ENCODE results near the gene PPIF. TPM values are rescaled to one million over a fixed set of nuclear protein-coding genes. Genes with fewer than 3 reads are reported as not detected.

Gene PPIF
- total RNA-seq, 1 experiment from 2014 or later, result 80.9 TPM

GRCh38 chr10:79349072-79349491 lies 1.8 kb downstream of the PPIF start (continued):
- TF ChIP-seq, protein P1, sequence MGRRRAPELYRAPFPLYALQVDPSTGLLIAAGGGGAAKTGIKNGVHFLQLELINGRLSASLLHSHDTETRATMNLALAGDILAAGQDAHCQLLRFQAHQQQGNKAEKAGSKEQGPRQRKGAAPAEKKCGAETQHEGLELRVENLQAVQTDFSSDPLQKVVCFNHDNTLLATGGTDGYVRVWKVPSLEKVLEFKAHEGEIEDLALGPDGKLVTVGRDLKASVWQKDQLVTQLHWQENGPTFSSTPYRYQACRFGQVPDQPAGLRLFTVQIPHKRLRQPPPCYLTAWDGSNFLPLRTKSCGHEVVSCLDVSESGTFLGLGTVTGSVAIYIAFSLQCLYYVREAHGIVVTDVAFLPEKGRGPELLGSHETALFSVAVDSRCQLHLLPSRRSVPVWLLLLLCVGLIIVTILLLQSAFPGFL (CRISPR knock-in tag; IDR thresholded peaks at IDR 0.05; ENCODE audit: borderline replicate concordance), result no peak

DNA sequence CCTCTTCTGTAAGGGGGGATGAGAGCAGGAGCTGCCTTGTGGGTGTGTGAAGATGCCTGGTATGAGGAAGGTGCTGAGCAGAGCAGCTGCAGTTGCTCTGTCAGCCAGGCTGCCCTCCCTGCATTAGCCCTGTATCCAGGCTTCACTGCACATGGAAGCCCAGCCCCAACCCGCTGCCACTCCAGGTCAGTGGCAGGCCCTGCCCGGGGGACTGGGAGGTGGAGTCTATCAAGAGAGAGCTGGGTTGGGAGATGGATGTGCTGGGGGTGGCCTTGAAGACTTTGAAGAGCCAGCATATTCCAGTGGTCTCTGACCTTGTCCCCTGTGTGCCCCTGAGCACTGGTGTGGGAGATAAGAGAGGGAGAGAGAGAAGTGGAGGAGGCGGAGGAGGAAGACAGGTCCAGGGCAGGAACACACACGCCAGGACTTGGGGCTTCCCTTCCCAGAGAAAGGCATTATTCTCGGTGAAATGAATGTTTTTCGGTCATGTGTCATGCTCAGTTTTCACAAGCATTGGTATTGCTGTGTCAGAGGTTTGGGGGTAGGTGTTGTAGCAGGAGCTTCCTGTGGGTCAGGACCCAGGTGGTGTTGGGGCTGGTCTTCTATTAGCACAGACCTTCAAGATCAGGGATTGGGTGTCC lies 2.6 kb downstream of the PPIF start:
- CTCF ChIA-PET, result interaction anchor here (3.8 kb wide), 1 partner anchor 7 kb away, joined by 21 read pairs; no protein-coding TSS in a partner anchor
- Mint-ChIP-seq H3K27ac (no peak overlapping the region), H3K4me1 (peaks cover 8% of the 10 kb centered on the region), H3K27me3 (ENCODE audit: low read depth) (no peaks in the 10 kb centered on the region), H3K4me3 (no peak overlapping the region), H3K36me3 (peaks cover 45% of the 10 kb centered on the region), H3K9me3 (no peaks in the 10 kb centered on the region)
- TF ChIP-seq, protein P2, sequence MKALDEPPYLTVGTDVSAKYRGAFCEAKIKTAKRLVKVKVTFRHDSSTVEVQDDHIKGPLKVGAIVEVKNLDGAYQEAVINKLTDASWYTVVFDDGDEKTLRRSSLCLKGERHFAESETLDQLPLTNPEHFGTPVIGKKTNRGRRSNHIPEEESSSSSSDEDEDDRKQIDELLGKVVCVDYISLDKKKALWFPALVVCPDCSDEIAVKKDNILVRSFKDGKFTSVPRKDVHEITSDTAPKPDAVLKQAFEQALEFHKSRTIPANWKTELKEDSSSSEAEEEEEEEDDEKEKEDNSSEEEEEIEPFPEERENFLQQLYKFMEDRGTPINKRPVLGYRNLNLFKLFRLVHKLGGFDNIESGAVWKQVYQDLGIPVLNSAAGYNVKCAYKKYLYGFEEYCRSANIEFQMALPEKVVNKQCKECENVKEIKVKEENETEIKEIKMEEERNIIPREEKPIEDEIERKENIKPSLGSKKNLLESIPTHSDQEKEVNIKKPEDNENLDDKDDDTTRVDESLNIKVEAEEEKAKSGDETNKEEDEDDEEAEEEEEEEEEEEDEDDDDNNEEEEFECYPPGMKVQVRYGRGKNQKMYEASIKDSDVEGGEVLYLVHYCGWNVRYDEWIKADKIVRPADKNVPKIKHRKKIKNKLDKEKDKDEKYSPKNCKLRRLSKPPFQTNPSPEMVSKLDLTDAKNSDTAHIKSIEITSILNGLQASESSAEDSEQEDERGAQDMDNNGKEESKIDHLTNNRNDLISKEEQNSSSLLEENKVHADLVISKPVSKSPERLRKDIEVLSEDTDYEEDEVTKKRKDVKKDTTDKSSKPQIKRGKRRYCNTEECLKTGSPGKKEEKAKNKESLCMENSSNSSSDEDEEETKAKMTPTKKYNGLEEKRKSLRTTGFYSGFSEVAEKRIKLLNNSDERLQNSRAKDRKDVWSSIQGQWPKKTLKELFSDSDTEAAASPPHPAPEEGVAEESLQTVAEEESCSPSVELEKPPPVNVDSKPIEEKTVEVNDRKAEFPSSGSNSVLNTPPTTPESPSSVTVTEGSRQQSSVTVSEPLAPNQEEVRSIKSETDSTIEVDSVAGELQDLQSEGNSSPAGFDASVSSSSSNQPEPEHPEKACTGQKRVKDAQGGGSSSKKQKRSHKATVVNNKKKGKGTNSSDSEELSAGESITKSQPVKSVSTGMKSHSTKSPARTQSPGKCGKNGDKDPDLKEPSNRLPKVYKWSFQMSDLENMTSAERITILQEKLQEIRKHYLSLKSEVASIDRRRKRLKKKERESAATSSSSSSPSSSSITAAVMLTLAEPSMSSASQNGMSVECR (CRISPR knock-in tag; IDR thresholded peaks at IDR 0.05; ENCODE audit: borderline replicate concordance), result no peak
- TF ChIP-seq ZNF263 (CRISPR knock-in tag; IDR thresholded peaks at IDR 0.05; ENCODE audit: low read depth) (no peak), NFE2L1 (CRISPR knock-in tag; IDR thresholded peaks at IDR 0.05) (no peak), ZBTB21 (CRISPR knock-in tag; IDR thresholded peaks at IDR 0.05; ENCODE audit: borderline replicate concordance) (no peak), IRF2 (CRISPR knock-in tag; IDR thresholded peaks at IDR 0.05; ENCODE audit: borderline replicate concordance, low read depth) (no peak), ZNF219 (CRISPR knock-in tag; IDR thresholded peaks at IDR 0.05; ENCODE audit: borderline replicate concordance) (no peak)
- POLR2A ChIA-PET, result no interaction called here
- ATAC-seq (no peak), DNase-seq (ENCODE audit: low spot score) (no peak)

GRCh38 chr10:79350407-79351154 lies 3.3 kb downstream of the PPIF start:
- peaks cover 8% of the 10 kb centered on the region for H3K4me1 Mint-ChIP-seq
- CTCF ChIA-PET, result no interaction called here
- no peak for ATAC-seq
- no peak overlapping the region for H3K27ac Mint-ChIP-seq
- peaks cover 1% of the 10 kb centered on the region; the same call in 1 of the 2 replicates for H3K9me3 Mint-ChIP-seq
- H3K27me3 Mint-ChIP-seq (ENCODE audit: low read depth), result no peaks in the 10 kb centered on the region
- peaks cover 52% of the 10 kb centered on the region for H3K36me3 Mint-ChIP-seq
- POLR2A ChIA-PET, result no interaction called here
- TF ChIP-seq NFYB (CRISPR knock-in tag; conservative IDR thresholded peaks at IDR 0.05; ENCODE audit: low read depth) (no peak), SMAD4 (CRISPR knock-in tag; IDR thresholded peaks at IDR 0.05) (no peak), TEAD4 (CRISPR knock-in tag; IDR thresholded peaks at IDR 0.05) (no peak), NFATC4 (CRISPR knock-in tag; IDR thresholded peaks at IDR 0.05) (no peak), GTF2I (CRISPR knock-in tag; conservative IDR thresholded peaks at IDR 0.05) (no peak), ELF4 (CRISPR knock-in tag; IDR thresholded peaks at IDR 0.05; ENCODE audit: low read depth) (no peak), SP1 (CRISPR knock-in tag; conservative IDR thresholded peaks at IDR 0.05) (no peak), ATF1 (CRISPR knock-in tag; IDR thresholded peaks at IDR 0.05) (no peak), CREM (CRISPR knock-in tag; IDR thresholded peaks at IDR 0.05) (no peak), ATF2 (CRISPR knock-in tag; IDR thresholded peaks at IDR 0.05; ENCODE audit: borderline replicate concordance, low read depth) (no peak)
- TF ChIP-seq, protein P3, sequence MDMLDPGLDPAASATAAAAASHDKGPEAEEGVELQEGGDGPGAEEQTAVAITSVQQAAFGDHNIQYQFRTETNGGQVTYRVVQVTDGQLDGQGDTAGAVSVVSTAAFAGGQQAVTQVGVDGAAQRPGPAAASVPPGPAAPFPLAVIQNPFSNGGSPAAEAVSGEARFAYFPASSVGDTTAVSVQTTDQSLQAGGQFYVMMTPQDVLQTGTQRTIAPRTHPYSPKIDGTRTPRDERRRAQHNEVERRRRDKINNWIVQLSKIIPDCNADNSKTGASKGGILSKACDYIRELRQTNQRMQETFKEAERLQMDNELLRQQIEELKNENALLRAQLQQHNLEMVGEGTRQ (CRISPR knock-in tag; IDR thresholded peaks at IDR 0.05), result no peak
- TF ChIP-seq, protein P4, sequence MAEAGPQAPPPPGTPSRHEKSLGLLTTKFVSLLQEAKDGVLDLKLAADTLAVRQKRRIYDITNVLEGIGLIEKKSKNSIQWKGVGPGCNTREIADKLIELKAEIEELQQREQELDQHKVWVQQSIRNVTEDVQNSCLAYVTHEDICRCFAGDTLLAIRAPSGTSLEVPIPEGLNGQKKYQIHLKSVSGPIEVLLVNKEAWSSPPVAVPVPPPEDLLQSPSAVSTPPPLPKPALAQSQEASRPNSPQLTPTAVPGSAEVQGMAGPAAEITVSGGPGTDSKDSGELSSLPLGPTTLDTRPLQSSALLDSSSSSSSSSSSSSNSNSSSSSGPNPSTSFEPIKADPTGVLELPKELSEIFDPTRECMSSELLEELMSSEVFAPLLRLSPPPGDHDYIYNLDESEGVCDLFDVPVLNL (CRISPR knock-in tag; IDR thresholded peaks at IDR 0.05; ENCODE audit: borderline replicate concordance, low read depth), result no peak
- no peak for DNase-seq (ENCODE audit: low spot score)
- no peak overlapping the region for H3K4me3 Mint-ChIP-seq

All from WTC11 (cell line).